HG03520 (cell line): ENCODE results near the gene UBE2Q2.
A peak's percentile ranks its signal among the peaks of the same experiment; 100 is the strongest.
"Not testable (repeated sequence)": the region's sequence is repeated elsewhere in the genome, so short reads cannot be mapped to it uniquely, and the experiment has no call there.

Source experiments
- ATAC-seq: cut with Tn5 transposase; IDR thresholded peaks from one replicate; pipeline ENCODE4 v1.9.1; 2021; ENCODE audit warnings: mild to moderate bottlenecking, moderate library complexity; ENCODE audit not compliant: unreplicated experiment

Gene UBE2Q2

DNA sequence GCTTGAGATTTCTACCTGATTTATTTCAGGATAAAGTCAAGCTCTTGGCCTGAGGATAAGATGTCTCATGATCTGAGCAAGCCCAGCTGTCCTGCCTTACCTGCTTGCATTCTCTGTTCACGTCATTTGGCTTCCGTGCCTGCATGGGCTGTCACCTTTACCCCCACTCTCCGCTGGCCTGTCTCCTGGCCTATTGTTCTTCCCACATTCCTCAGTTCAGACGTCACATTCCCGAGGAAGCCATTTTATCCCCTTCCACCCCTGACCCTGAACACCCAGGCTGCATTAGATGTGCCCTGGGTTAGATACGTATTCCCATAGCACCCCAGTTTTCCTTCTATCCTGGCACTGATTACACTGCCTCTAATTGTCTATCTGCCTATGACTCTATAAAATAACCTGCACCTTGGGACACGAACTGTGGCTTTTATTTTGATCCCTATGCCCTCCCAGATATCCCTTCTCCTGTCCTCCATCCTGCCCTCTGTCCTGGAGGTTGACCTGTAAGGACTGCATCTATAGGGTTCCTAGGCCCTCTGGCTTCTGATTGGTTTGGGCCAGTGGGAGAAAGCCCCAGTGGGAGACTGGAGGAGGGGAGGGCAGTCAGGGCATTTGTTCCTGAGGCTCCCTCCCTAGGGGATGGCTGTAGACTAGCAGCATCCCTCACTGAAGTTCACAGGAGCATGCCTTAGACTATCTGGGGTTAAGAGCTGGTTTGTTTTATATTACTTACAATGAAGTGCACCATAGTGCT is 19.2 kb upstream of the UBE2Q2 start:
- no peak for ATAC-seq

DNA sequence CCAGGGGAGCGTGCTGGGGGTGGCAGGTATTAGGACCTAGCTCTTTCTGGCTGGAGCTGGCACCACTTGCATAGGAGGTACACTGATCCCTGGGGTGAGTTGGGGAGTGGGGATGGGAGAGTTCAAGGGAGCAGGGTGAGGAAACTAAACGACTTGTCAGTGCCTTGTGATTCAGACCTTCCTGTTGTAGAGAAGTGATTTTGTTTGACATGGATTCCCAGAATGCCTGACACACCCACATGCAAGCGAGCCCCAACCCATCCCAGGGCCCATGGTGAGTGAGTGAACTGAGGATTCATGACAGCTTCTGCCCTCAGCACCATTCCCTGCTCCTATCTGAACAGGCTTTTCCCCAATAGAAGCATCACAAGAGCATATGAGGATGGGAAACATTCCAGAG is 15.6 kb upstream of the UBE2Q2 start:
- ATAC-seq: no peak

DNA sequence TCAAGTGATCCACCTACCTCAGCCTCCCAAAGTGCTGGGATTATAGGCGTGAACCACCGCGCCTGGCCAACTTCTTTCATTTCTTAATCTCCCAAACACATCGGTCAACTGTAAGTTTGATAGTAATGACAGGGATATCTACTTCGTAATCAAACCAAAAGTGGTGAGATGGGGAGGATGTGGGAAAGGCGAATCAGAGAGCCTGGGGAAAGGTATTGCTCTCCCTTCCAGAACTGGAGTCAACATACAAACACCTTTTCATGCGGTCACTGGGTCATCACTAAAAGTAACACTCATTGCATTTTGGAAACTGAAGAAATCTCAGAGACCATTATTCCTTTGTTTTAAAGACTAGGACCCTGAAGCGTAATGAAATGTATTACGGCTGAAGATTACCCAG is 14.8 kb upstream of the UBE2Q2 start:
- ATAC-seq: no peak

DNA sequence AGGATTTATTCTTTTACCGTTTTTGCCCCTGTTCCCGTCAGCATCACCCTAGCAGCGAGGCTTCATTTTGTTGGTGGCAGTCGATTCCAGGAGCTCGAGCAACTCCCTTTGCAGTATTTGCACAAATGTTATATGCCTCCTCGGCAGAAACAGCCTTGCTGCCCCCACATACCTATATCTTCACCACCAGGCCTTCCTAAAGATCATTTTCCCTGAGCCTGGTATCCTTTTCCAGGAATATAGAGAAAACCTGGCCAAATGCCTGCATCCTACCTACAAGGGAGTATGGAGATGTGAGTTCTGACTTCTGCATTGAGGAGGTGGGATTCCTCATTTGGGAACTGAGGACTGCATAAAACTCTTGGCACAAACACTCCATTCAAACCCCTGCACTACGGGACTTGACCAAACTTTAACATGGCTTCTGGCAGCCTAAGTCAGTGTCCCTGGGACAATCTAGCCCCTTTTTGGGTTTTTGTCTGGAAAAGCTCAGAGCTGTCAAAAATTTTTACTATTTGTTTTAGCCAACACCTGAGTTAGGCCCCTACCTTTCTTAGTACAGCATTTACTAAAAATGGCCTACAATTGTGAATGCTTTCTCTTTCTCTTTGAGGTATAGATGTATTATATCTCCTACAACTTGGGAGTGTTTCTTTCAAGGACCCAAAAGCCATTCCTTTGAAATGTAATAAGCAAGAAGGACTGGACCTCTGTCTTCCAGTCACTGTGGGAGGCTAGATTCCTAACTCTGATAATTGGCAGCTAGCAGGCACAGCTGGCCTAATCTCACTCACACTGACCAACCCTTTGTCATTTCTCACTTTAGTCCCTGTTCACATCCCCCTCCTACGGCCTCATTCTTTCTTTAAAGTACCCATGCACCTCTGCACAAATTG is 12.1 kb upstream of the UBE2Q2 start:
- ATAC-seq: no peak

DNA sequence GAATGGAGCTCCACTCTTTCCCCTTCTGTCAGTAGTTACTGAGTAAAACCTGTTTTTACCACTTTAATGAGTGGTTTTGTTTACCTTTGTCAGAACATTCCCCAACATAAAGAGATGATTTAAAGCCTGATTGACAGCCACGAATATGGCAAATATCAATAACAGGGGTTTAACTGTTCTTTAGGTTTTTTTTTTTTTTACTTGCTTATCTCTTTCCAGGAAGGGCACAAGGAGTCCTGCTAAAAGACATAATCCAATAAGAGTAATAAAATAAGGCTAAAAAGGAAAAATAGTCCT is 11.5 kb upstream of the UBE2Q2 start:
- ATAC-seq: no peak

DNA sequence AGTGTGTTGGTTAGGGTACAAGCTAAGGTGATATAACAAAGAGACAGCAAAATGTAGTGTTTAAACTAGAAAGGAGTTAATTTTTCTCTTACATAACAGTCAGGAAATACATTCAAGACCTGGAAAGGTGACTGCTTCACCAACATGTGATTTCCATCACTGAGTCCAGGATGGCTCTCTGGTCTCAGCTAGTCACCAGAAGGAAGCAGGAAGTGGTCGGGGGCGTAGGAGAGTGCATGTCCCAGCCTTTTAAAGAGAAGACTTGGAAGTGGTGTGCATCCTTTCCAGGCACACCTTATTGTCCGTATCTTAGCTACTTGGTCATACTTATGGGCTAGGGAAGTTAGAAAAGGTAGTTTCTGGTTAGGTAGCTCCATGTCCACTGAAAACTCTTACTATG is 11.1 kb upstream of the UBE2Q2 start:
- ATAC-seq: no peak

DNA sequence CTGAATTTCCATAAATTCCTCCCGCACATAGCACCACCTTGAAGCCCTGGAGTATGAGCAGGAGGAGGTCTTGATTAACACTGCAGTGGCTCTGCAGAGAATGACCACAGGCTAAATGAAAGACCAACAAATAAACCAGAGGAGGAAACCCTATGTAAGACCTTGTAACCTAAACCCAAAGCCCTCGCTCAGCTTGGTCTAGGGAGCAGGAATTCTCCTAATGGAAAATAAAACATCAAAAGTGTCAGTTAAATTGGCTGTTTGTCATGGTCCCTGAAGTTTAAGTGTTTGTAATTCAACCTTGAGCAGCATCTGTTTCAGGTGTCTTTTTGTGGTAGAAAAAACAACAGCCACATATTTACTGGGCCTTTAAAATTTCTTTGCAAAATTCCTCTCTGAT is 9.2 kb upstream of the UBE2Q2 start:
- no peak for ATAC-seq

DNA sequence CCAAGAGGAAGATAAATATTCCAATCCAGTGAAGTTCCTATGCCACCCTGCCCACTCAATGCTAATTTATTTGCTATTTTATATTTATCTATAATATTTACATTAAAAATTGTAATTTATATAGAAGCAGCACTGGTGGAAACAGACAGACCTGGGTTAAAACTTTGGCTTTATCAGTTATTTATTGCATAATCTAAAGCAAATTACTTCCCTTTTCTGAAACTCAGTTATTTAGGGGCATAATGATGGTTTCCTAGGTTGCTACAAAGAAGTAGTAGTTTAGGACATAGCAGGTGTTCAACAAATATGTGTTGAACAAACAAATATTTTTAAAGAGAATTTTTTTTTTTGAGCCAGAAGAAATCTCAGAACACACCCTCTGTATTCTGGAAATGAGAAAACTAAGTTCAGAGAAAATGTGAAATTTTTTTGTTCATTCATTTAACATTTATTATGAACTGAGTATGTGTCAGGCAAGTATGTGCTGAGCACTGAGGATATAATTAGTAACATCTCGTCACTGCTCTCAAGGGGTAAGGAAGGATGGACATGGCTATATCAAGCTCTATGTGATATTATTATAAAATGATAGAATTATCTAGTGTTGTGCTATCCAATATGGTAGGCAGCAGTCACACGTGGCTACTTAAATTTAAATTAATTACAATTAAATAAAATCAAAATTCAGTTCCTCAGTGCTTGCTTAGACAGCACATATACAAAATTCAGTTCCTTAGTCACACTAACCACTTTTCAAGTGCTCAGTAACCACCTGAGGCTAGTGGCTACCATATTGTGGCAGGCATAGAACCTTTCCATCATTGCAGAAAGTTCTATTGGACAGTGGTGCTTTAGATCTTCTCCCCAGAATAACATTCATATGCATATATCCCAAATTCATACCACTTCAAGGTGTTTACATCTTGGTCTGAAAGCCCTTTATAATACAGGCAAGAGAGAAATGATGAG is 7.0 kb upstream of the UBE2Q2 start:
- no peak for ATAC-seq

DNA sequence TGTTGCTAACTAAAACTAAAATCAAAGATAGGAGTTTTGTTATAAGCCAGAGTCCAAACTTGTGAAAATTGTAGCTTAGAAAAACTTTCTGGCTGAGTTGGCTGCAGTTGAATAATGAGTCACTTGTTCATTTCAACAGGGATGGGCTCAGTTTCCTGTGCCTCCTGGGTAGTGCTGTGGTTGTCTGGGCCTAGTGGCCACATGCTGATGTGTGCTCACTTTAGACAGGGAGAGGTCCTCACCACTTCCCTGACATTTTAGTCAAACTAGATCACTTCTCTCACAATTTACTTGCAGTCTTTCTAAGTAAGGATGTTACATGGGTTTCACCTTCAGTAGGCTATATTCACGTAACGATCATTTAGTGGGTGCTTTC is 6.3 kb upstream of the UBE2Q2 start:
- peak; percentile 53 for ATAC-seq

DNA sequence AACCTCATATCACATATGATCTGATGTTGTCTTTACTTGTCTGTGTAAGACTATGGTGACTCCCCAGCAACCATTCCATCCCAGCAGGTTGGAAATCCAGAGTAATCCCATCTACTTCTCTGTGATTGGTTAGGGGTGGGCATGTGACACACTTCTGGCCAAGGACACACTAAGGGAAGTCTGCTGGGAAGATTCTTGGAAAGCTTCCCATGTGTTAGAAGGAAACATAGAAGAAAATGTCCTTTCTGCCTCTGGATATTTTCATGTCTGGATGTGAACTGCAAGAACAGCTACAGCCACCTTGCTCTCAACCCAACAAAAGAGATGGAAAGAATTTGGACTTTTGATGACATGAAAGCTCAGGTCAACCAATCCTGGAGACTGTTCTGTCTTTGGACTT is 2.6 kb upstream of the UBE2Q2 start:
- ATAC-seq: no peak

DNA sequence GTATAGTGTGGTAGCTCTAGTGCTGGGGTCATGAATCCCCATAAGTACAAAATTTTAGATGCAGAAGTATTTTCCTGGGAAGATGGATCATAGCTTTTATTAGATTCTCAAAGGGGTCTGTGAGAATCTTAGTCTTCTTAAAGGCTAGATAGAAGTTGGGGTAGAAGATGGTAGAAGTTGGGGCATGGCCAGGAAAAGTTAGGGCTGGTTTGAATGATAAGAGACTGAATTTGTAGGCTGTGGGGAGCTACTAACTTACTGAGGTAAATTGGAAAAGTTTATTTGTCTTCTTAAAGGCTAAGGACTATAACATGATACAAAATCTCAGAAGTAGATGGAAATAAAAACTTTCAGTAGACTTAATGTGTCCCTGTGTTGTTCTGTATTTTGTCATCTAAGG is 1.6 kb upstream of the UBE2Q2 start:
- no peak for ATAC-seq

DNA sequence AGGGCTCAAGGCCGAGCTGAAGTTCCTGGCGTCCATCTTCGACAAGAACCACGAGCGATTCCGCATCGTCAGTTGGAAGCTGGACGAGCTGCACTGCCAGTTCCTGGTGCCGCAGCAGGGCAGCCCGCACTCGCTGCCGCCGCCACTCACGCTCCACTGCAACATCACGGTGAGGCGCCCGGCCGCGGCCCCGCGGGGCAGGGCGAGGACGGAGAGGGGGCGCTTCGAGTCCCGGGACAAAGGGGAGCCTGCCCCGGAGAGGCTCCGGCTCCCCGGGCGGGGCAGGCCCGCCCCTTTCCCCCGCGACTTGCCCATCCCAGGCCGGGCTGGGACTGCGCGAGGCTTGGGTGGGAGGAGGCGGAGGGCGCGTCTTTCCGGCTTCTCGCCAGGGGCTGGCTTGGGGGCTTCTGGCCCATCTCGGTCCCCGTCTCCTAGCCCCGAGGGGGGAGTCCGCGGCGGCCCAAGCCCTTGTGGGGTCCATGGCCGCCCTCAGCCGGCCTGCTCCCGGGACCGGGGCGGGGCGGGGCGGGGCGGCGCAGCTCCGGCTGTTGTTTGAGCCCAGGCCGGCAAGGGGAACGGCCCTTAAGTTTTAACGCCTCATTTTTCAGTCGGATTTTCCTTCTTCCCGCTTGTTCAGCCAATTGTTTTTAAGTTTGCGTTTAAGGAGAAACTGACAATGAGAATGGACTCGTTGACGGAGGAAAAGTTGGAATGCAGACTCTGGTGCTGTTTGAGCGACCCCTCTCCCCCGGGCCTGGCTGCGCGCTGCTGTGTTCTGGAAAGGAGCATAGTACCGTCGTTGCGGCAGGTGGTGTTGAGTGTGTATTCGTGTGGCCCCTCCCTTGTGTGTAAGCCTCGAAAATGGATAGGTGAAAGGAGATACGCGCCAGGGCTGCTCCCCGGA is 683 bp downstream of the UBE2Q2 start:
- peak; percentile 30 for ATAC-seq

DNA sequence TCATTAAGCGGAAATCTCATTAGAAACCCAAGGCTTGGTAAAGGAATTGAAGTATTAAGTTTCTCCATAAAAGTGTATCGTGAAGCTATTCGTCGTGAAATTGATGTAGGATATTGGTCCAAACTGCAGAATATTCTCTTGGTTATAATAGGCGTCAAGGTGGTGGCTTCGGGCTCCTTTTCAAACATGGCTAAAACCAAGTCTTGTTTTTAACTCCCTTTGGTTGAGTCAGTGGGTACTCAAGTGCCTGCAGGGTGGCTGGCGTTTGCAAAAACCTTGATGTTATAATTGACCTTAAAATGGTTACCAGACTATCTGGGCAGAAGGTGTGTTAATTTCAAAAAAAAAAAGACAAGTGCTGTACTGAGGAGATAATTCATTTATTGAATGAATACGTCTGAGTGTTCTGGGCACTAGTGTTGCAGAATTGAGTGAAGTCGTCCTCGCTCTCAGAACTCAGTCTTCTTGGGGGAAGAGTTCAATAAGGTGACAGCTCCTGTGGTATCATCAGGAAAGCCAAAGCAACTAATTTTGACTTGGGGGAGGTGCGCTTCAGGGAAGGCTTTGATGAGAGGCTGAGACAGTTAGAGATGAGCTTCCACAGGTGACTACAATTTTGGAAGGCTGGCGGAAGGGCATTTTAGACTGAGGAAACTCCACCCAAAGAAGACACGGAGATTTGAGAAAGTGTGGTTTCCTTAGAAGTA is 1.5 kb downstream of the UBE2Q2 start:
- no peak for ATAC-seq

DNA sequence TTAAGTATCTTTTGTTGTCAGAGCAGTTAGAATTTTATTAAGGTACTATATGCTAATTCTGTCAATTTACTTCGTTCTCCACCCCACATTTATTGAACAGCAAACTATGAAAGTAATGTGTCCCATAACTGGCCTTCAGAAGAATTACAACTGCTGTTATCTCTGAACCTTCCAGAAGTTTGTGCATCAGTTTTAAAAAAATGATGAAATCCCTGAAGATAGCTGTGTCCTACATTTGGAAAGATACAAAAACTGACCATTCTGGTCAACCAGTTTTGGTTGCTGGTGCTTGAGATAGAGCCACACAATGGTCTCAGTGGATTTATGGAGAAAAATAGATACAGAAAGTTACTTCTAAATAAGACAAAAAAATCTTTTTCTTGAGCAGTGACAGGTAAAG is 5.9 kb downstream of the UBE2Q2 start:
- ATAC-seq: no peak

DNA sequence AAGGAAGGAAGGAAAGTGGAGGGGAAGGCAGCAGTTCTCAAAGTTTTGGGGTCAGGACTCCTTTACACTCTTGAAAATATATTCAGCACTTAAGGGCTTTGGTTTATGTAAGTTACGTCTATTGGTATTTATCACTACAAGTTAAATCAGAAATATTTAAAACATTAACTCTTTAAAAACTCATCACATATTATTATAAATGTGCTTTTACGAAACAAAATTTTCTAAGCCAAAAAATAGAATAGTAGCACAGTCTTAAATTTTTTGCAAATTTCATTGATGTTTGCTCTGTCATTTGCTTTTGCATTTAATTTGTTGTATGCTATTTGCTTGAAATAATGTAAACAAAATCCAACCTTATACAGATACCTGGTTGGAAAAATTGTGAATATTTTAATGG is 7.5 kb downstream of the UBE2Q2 start:
- no peak for ATAC-seq

DNA sequence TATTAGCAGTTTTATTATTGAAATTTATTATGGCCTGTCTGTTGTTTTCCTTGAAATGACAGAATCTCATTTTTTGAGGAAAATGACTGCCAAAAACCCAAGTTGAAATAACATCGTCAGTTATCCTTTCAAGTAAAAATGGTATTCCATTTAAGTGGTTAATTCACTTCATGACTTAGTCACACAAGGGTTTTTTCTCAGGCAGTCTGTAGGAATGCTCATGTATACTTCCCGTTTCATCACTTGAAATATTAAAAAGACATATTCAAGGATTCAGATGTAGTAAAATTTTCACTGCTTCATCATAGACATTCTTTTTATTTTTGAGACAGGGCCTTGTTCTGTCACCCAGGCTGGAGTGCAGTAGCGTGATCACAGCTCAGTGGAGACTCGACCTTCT is 8.3 kb downstream of the UBE2Q2 start:
- not testable (repeated sequence) for ATAC-seq

DNA sequence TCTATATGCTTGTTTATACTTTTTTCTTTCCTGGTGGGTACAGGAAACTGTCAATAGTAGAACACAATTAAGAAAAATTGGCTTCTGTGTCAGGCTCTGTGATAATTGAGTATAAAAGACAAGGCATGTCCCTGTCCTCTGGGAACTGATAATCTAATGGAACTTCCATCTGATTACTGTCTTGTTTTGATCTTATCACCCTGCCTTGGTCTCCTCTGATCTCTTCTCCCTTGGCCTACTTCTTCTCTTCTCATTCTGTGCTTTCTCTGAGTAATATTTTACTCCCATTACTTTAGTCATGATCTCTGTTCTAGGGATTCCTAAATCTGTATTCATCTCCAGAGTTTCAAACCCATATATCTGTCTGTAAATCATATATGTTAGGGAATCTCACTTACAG is 14.6 kb downstream of the UBE2Q2 start:
- ATAC-seq: no peak

DNA sequence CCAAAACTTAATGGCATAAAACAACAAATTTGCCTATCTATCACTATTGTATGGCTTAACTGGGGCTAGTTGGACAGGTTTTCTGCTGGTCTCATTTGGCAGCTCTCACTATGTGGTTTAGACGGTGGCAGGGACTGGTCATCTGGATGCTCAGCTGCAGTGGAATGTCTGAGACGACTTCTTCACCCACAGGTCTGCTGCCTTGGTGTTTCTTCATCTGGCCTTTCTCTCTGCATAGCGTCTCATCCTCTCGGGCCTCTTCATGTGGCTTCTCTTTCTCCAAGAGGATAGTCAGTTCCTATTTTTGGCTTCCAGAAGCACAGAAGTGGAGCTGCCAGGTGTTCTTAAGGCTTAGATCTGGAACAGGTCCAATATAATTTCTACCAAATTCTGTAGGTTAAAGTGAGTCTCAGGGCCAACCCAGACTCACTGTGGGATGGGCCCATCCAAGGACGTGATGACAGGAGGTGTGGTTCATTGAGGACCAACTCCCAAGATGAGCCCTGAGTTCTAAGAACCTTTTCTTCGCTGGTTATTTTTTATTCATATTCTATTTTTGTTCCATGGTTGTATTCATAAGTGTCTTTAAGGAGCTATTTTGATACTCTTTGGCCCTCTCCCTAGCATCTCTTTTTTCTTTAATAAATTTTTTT is 18.6 kb downstream of the UBE2Q2 start:
- ATAC-seq: no peak

DNA sequence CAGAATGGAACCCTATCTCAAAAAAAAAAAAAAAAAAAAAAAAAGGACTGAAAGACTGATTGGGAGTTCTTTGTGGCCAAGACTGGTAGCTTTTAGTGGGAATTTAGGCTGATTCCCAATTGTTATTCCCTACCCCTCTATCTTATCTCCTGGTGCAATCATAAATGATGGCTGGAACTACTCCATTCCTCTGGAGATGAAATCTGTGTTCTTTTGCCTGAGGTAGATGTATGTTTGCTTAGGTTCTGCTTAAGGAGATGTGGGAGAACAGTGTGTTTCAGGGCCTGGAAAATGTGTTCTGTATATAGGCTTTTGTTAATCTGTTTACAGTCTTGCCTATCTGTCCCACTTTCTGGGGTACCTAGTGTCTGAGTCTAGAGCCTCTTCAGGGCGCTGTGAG is 19.5 kb downstream of the UBE2Q2 start:
- no peak for ATAC-seq
